GM10248 (cell line): Measurements from ENCODE around the gene ZXDC.

Experiments used
- CTCF ChIA-PET: fragments of 300-600 bp; sonication (Branson Sonifier 250); formaldehyde crosslinking; extraction: SDS; loops from one replicate; lab custom pipeline; 2021; ENCODE audit warnings: antibody characterized with exemption; lab: Yijun Ruan, JAX
- POLR2A ChIA-PET: fragments of 350-650 bp; sonication (Branson Sonifier 250); formaldehyde crosslinking; extraction: SDS; loops from one replicate; lab custom pipeline; 2020; ENCODE audit warnings: antibody characterized with exemption; lab: Yijun Ruan, JAX
- DNase-seq: peaks from one replicate; pipeline ENCODE4 v3.0.0; 2012; ENCODE audit errors: extremely low spot score
- TF ChIP-seq, protein P1 (sequence below): IDR thresholded peaks from 2 replicates; pipeline ENCODE4 v1.5.1; 2012; ENCODE audit warnings: mild to moderate bottlenecking, low read depth; ENCODE audit errors: extremely low read depth, missing control alignments, control extremely low read depth

The ZXDC gene

DNA sequence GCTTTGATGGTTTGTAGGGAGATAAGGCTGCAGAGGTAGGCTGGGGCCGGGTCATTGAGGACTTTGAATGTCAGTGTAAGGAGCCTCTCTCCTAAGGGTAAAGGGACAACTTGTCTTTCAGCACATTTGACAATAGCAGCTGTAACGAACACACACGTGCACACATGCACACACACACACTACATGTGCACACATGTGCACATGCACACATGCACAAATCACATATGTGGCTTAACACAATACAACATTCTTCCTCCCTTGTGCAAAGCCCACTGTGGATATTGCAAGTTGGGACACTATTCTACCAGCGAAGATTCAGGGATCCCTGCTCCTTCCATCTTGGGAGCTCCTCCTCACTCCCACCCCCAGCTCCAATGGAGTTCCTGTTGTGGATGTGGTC, 82.1 kb downstream of the ZXDC start:
- ChIA-PET CTCF (interaction anchor here (1.2 to 2.5 kb wide), 4 partner anchors 10 to 464 kb away, joined by 3 to 7 read pairs (median 4); no protein-coding TSS in a partner anchor), POLR2A (no interaction called here)
- DNase-seq = no peak
- TF ChIP-seq, protein P1, sequence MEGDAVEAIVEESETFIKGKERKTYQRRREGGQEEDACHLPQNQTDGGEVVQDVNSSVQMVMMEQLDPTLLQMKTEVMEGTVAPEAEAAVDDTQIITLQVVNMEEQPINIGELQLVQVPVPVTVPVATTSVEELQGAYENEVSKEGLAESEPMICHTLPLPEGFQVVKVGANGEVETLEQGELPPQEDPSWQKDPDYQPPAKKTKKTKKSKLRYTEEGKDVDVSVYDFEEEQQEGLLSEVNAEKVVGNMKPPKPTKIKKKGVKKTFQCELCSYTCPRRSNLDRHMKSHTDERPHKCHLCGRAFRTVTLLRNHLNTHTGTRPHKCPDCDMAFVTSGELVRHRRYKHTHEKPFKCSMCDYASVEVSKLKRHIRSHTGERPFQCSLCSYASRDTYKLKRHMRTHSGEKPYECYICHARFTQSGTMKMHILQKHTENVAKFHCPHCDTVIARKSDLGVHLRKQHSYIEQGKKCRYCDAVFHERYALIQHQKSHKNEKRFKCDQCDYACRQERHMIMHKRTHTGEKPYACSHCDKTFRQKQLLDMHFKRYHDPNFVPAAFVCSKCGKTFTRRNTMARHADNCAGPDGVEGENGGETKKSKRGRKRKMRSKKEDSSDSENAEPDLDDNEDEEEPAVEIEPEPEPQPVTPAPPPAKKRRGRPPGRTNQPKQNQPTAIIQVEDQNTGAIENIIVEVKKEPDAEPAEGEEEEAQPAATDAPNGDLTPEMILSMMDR = no peak

DNA sequence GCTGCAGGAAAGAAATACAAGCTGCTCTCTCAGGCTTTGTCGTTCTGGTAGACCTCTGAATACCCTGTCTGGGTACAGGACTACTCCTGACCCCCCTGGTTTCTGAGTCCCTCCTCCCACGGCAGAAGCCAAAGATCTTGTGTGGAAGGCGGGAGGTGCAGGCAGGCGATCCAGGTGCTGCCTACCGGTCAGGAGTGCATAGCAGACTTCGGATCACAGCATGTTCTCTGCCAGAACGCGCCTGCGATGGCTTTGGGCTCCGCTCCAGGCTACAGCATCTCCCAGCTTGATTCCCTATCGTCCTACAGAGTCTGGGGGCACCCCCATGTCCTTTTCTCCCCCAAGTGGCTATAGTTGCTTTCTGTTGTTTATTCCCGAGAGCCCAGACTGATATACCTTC, 83.4 kb downstream of the ZXDC start:
- POLR2A ChIA-PET = no interaction called here
- DNase-seq = no peak
- TF ChIP-seq, protein P1 = no peak
- CTCF ChIA-PET = interaction anchor here (0.7 to 2.5 kb wide), 6 partner anchors 11 to 258 kb away, joined by 3 to 7 read pairs (median 4); no protein-coding TSS in a partner anchor

DNA sequence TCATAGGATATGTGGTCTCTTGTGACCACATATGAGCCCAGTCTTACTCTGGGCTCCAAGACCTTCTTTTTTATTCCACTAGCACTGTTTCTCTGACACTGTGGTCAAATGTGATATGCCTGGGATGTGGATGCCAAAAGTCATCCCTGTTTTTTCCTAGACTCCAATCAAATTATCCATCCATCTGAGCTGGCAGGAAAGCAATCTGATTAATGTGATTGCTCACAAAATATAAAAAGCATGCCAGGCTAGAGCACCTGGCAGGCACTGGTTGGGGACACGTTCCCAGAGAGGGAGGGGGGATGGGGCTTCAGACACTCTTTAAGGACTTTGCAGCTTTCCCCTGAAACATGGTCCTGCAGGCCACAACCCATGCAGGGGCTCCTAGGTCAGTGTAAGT, 84.1 kb downstream of the ZXDC start:
- ChIA-PET CTCF (interaction anchor here (0.8 to 2.5 kb wide), 3 partner anchors 12 to 21 kb away, joined by 3 to 7 read pairs (median 4); no protein-coding TSS in a partner anchor), POLR2A (no interaction called here)
- no peak for DNase-seq
- TF ChIP-seq, protein P1 = no peak

DNA sequence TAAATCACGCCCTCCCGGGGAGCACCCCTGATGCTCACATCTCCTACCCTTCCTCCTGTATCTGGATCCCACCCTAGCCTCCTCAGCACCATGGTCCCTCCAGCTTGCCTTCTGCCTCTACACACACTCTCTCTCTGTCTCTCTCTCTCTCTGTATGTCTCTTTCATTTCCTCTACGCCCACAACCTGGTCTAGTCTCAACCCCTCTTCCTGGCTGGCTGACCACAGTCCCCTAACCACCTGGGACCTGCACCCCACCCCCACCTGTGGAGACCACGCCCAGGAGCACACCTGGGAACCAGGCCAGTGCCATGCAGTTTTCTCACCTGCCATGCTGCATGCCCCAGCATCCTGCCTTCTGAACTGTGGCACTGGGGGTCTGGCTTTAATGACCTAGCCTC, 84.9 kb downstream of the ZXDC start:
- ChIA-PET POLR2A (no interaction called here), CTCF (interaction anchor here (1.0 to 4.0 kb wide), 3 partner anchors 8 to 257 kb away, joined by 3 to 23 read pairs (median 3); no protein-coding TSS in a partner anchor)
- TF ChIP-seq, protein P1 = no peak
- DNase-seq = no peak

DNA sequence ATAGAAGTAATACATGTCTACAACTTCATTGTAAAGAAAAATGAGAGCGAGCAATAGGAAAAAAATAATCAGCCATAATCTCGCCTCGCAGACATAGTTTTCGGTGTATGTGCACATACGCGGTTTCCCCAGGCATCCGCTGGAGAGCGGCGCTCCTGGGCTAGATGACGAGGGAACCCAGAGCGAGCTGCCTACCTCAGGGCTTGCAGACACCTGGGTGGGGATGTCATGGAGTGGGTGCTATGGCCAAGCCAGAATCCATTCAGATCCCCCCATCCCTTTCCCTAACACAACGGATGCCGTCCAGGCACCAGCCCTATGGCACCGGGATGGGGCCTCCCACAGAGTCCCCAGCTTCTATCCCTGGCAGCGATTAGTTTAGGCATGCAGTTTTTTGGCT, 85.5 kb downstream of the ZXDC start:
- POLR2A ChIA-PET = no interaction called here
- CTCF ChIA-PET = interaction anchor here (1.0 to 4.0 kb wide), 4 partner anchors 8 to 257 kb away, joined by 3 to 23 read pairs (median 3); no protein-coding TSS in a partner anchor
- DNase-seq = no peak
- TF ChIP-seq, protein P1 = no peak

DNA sequence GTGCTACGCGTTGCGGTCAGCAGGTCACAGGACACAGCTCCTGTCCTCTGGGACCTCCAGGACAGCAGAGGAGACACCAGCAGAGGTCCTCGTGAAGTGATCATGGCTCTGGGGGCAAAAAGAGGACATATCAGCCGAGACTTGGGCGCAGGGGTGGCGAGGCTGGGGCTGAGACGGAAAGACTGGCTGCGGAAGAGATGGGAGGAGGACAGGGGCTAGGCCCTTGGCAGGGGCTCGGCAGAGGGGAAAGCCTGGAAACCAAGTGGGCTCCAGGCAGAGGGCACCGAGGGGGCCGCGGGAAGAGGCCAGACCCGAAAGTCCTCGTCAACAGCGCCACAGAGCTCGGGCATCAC, 85.9 kb downstream of the ZXDC start:
- TF ChIP-seq, protein P1 = no peak
- DNase-seq = no peak
- POLR2A ChIA-PET = no interaction called here
- CTCF ChIA-PET = interaction anchor here (1.0 to 4.0 kb wide), 5 partner anchors 9 to 418 kb away, joined by 3 to 23 read pairs (median 3); no protein-coding TSS in a partner anchor
